Activated CD8-positive, alpha-beta memory T cell treated with anti-CD3 and anti-CD28 coated beads, Interleukin-2, amount 10 ng/mL, durations not matched to agents 7 days and 5 days (primary cell): ENCODE results near the gene ATP1A2. TPM values are rescaled to one million over a fixed set of nuclear protein-coding genes. Genes with fewer than 3 reads are reported as not detected.

Source experiments
- ATAC-seq: fragments of 150-1000 bp; cut with Tn5 transposase; one replicate; pipeline ENCODE4 v1.10.0; 2021; ENCODE audit warnings: moderate library complexity
- CTCF ChIA-PET: fragments of 350-600 bp; sonication (Branson Sonifier 250); formaldehyde crosslinking; loops from one replicate; lab custom pipeline; 2021; ENCODE audit warnings: antibody characterized with exemption; lab: Charles Lee
- DNase-seq: peaks from one replicate; pipeline ENCODE4 v3.0.0-alpha.2; 2020
- H3K27ac Mint-ChIP-seq: one replicate; pipeline ENCODE4 v1.8.0; 2021; ENCODE audit warnings: mild to moderate bottlenecking, mixed read lengths
- H3K27me3 Mint-ChIP-seq: one replicate; pipeline ENCODE4 v1.8.0; 2021; ENCODE audit warnings: mixed read lengths
- H3K36me3 Mint-ChIP-seq: one replicate; pipeline ENCODE4 v1.8.0; 2021; ENCODE audit warnings: mild to moderate bottlenecking, mixed read lengths
- H3K4me1 Mint-ChIP-seq: one replicate; pipeline ENCODE4 v1.8.0; 2021; ENCODE audit warnings: mixed read lengths
- H3K4me3 Mint-ChIP-seq: one replicate; pipeline ENCODE4 v1.8.0; 2021; ENCODE audit warnings: mild to moderate bottlenecking, moderate library complexity, mixed read lengths
- H3K9me3 Mint-ChIP-seq: one replicate; pipeline ENCODE4 v1.8.0; 2022; ENCODE audit warnings: low read depth, mixed read lengths
- total RNA-seq, 2 experiments: library from RNA; stranded (reverse); gene quantifications; one replicate each; pipeline ENCODE4 v1.2.3, GENCODE V29; 2021

The ATP1A2 gene
- total RNA-seq, 2 experiments from 2014 or later, result not detected

DNA sequence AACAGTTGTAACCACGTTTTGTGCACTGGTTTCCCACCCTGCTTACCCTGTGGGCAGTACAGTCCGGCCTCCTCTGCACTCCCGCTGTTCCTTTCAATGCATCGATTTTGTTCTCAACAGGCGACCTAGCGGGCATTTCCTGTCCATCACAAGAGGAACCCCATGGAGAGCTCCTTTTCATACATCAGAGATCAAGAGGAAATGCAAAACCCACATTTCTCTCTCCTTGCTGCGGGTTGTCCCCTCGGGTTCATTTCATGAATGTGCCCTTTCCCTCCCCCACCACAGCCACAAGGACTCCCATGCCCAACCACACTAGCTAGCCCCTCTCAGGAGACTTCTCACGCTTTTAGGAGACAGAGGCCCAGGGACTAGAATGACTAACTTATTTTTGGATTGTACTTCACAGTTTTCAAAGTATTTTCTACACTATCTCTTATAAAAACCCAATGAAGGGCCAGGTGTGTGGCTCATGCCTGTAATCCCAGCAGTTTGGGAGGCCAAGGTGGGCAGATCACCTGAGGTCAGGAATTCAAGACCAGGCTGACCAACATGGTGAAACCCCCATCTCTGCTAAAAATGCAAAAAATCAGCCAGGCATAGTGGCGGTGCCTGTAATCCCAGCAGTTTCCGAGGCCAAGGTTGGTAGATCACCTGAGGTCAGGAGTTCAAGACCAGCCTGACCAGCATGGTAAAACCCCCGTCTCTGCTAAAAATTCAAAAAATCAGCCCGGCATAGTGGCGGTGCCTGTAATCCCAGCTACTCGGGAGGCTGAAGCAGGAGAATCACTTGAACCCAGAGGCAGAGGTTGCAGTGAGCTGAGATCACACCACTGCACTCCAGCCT is 54.2 kb downstream of the ATP1A2 start:
- ATAC-seq, result peak; percentile 55
- Mint-ChIP-seq H3K27ac (no peak overlapping the region), H3K36me3 (no peaks in the 10 kb centered on the region), H3K9me3 (no peaks in the 10 kb centered on the region), H3K27me3 (peaks cover 66% of the 10 kb centered on the region), H3K4me3 (no peak overlapping the region), H3K4me1 (peaks cover 21% of the 10 kb centered on the region)
- DNase-seq, result peak; percentile 66
- CTCF ChIA-PET, result interaction anchor here (0.9 to 1.8 kb wide), 8 partner anchors 9 to 207 kb away, joined by 3 to 7 read pairs (median 3); partner anchors contain the start of gene CASQ1

GRCh38 chr1:160171354-160171753 is 55.8 kb downstream of the ATP1A2 start:
- CTCF ChIA-PET, result interaction anchor here (1.1 kb wide), 1 partner anchor 22 kb away, joined by 3 read pairs; no protein-coding TSS in a partner anchor
- H3K36me3 Mint-ChIP-seq, result no peaks in the 10 kb centered on the region
- ATAC-seq, result no peak
- no peaks in the 10 kb centered on the region for H3K9me3 Mint-ChIP-seq
- peaks cover 14% of the 10 kb centered on the region for H3K4me1 Mint-ChIP-seq
- no peak overlapping the region for H3K27ac Mint-ChIP-seq
- no peak for DNase-seq
- no peak overlapping the region for H3K4me3 Mint-ChIP-seq
- peaks cover 56% of the 10 kb centered on the region for H3K27me3 Mint-ChIP-seq

DNA sequence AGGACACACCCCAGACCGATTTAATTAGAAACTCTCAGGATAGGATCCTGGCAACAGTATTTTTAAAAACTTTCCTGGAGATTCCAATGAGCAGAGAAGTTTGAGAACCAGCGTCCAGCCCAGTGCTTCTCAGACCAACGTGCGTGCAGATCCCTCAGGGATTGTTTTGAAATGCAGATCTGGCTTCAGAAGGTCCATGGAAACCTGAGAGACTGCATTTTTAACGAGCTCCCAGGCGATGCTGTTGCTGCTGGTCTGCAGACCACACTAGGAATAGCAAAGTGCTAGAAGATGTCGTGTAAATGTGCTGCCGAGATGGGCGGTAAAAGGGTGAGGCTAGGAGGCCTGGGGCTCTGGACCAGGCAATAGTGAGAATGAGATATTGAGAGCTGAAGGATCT is 56.4 kb downstream of the ATP1A2 start:
- H3K4me1 Mint-ChIP-seq, result peaks cover 12% of the 10 kb centered on the region
- no peaks in the 10 kb centered on the region for H3K9me3 Mint-ChIP-seq
- CTCF ChIA-PET, result interaction anchor here (1.5 kb wide), 1 partner anchor 21 kb away, joined by 4 read pairs; no protein-coding TSS in a partner anchor
- no peak overlapping the region for H3K4me3 Mint-ChIP-seq
- H3K27ac Mint-ChIP-seq, result no peak overlapping the region
- H3K27me3 Mint-ChIP-seq, result peaks cover 51% of the 10 kb centered on the region
- H3K36me3 Mint-ChIP-seq, result no peaks in the 10 kb centered on the region
- no peak for DNase-seq
- ATAC-seq, result no peak

GRCh38 chr1:160177231-160177630 is 61.7 kb downstream of the ATP1A2 start:
- no peak for ATAC-seq
- Mint-ChIP-seq H3K4me1 (no peaks in the 10 kb centered on the region), H3K4me3 (no peak overlapping the region), H3K36me3 (no peaks in the 10 kb centered on the region), H3K27me3 (peaks cover 40% of the 10 kb centered on the region), H3K27ac (no peak overlapping the region), H3K9me3 (no peaks in the 10 kb centered on the region)
- CTCF ChIA-PET, result no interaction called here
- no peak for DNase-seq

GRCh38 chr1:160177667-160178066 is 62.1 kb downstream of the ATP1A2 start:
- H3K27ac Mint-ChIP-seq, result no peak overlapping the region
- ATAC-seq, result no peak
- no peaks in the 10 kb centered on the region for H3K36me3 Mint-ChIP-seq
- CTCF ChIA-PET, result no interaction called here
- no peaks in the 10 kb centered on the region for H3K4me1 Mint-ChIP-seq
- no peak overlapping the region for H3K4me3 Mint-ChIP-seq
- peaks cover 37% of the 10 kb centered on the region for H3K27me3 Mint-ChIP-seq
- H3K9me3 Mint-ChIP-seq, result no peaks in the 10 kb centered on the region
- no peak for DNase-seq

DNA sequence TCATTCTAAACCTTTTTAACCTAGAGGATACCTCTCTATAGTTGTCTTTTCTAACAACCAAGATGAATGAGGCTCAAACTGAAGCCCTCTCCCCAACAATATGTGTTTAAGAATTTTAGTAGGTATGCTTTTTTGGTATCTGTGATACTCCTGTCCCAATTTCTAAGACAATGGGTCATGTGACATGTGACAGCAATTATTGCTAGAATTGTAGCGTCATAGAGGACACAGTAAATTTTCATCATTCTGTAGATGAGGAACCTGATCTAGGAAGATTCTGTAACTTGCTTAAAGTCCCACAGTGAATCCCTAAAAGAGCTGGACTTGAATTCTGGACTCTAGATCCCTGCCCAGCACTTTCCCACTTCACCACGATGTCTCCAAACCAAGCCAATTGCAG is 63.2 kb downstream of the ATP1A2 start:
- CTCF ChIA-PET, result no interaction called here

DNA sequence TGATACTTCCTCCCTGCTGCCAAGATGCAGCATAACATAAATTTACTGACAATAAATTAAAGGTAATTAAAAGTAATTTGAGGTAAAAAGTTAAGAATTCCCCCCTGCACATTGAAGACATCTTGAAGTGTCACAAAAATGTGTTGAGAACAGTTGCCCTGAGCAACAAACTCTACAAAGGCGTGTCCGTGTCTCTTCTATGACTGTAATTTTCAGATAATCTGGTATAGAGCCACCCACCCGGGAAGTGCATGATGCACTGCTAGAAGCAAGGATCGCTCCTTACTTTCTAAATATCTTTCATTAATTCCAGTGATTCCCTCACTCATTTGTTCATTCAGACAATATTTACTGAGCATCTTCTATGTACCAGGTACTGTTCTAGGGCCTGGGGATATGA is 63.8 kb downstream of the ATP1A2 start:
- Mint-ChIP-seq H3K4me3 (no peak overlapping the region), H3K27ac (no peak overlapping the region), H3K4me1 (no peaks in the 10 kb centered on the region), H3K9me3 (no peaks in the 10 kb centered on the region), H3K27me3 (peaks cover 27% of the 10 kb centered on the region), H3K36me3 (no peaks in the 10 kb centered on the region)
- ATAC-seq (no peak), DNase-seq (no peak)
- CTCF ChIA-PET, result no interaction called here

More for the DNA sequence above, 63.2 kb downstream of the ATP1A2 start:
- peaks cover 31% of the 10 kb centered on the region for H3K27me3 Mint-ChIP-seq
- H3K4me1 Mint-ChIP-seq, result no peaks in the 10 kb centered on the region
- ATAC-seq, result no peak
- H3K27ac Mint-ChIP-seq, result no peak overlapping the region
- no peaks in the 10 kb centered on the region for H3K9me3 Mint-ChIP-seq
- DNase-seq, result no peak
- no peak overlapping the region for H3K4me3 Mint-ChIP-seq
- H3K36me3 Mint-ChIP-seq, result no peaks in the 10 kb centered on the region

DNA sequence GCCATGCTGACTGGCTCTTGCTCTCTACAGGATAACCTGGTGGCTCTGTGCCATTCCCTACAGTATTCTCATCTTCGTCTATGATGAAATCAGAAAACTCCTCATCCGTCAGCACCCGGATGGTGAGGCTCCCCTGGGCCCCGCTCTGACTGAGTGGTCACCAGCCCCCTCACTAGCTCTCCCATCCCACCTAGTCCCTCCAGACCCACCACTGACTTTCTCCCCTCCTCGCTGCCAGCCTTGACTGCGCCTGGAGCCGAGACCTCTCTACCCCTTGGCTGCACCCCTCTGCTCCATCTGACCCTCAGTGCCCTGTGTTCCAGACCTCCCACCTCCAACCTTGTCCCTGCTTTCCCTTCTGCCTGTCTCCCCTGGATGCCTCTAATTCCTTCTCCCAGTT is 70.7 kb downstream of the ATP1A2 start:
- CTCF ChIA-PET, result no interaction called here
- Mint-ChIP-seq H3K9me3 (no peaks in the 10 kb centered on the region), H3K4me1 (no peaks in the 10 kb centered on the region)

DNA sequence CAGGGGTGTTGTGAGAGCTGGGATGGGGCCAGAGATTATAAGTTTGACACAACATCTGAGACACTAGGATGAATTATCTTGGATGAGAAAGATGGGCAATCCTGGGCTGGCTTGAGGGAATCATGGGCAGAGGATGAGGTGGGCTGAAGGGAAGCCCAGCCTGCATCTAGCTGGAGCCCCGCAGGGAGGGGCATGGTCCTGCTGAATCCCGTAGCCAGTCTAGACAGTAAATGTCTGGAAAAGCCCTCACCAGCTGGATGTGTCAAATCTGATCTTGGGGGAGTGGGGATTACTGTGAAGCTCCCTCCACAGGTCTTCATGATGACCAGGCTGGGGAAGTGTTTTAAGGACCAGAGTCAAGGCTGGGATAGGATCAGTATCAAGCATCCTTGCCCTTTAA is 71.2 kb downstream of the ATP1A2 start:
- Mint-ChIP-seq H3K4me1 (no peaks in the 10 kb centered on the region), H3K27me3 (peaks cover 7% of the 10 kb centered on the region), H3K27ac (no peak overlapping the region), H3K9me3 (no peaks in the 10 kb centered on the region), H3K4me3 (no peak overlapping the region), H3K36me3 (no peaks in the 10 kb centered on the region)
- CTCF ChIA-PET, result interaction anchor here (0.8 kb wide), 1 partner anchor 100 kb away, joined by 3 read pairs; no protein-coding TSS in a partner anchor
- DNase-seq (no peak), ATAC-seq (no peak)

More for the DNA sequence above, 70.7 kb downstream of the ATP1A2 start:
- DNase-seq, result no peak
- peaks cover 7% of the 10 kb centered on the region for H3K27me3 Mint-ChIP-seq
- no peak for ATAC-seq
- H3K27ac Mint-ChIP-seq, result no peak overlapping the region
- H3K36me3 Mint-ChIP-seq, result no peaks in the 10 kb centered on the region
- no peak overlapping the region for H3K4me3 Mint-ChIP-seq

GRCh38 chr1:160187407-160187806 is 71.8 kb downstream of the ATP1A2 start:
- H3K4me3 Mint-ChIP-seq, result no peak overlapping the region
- H3K36me3 Mint-ChIP-seq, result no peaks in the 10 kb centered on the region
- H3K27me3 Mint-ChIP-seq, result peaks cover 7% of the 10 kb centered on the region
- H3K27ac Mint-ChIP-seq, result no peak overlapping the region
- CTCF ChIA-PET, result interaction anchor here (0.8 to 1.1 kb wide), 2 partner anchors 100 to 189 kb away, joined by 3 to 4 read pairs; no protein-coding TSS in a partner anchor
- ATAC-seq (no peak), DNase-seq (no peak)
- no peaks in the 10 kb centered on the region for H3K4me1 Mint-ChIP-seq
- no peaks in the 10 kb centered on the region for H3K9me3 Mint-ChIP-seq

DNA sequence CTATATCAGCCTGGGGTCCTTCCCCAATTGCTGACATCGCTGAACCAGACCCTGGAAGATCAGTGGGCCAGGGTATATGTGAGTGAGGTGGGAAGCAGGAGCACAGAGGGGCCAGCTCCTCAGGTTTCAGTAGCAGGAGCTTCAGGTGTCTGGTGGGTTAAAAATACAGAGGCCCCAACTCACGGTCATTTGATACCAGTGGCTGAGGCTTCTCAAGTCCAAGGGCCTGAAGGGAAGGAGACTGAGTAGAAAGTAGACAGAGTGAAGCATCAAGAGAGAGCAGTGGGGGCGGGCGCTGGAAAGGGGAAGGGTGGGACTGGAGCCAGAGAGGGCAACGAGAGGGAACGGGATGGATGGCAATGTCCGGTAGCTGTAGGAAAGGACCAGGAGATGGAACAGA is 72.8 kb downstream of the ATP1A2 start:
- ATAC-seq, result no peak
- Mint-ChIP-seq H3K27ac (no peak overlapping the region), H3K27me3 (peaks cover 3% of the 10 kb centered on the region), H3K4me3 (no peak overlapping the region), H3K36me3 (no peaks in the 10 kb centered on the region), H3K4me1 (no peaks in the 10 kb centered on the region), H3K9me3 (no peaks in the 10 kb centered on the region)
- CTCF ChIA-PET, result interaction anchor here (0.9 to 5.8 kb wide), 5 partner anchors 65 to 188 kb away, joined by 3 to 64 read pairs (median 4); no protein-coding TSS in a partner anchor
- no peak for DNase-seq

- peaks cover 3% of the 10 kb centered on the region for H3K27me3 Mint-ChIP-seq
- H3K9me3 Mint-ChIP-seq, result no peaks in the 10 kb centered on the region
- CTCF ChIA-PET, result interaction anchor here (1.1 to 5.8 kb wide), 6 partner anchors 20 to 102 kb away, joined by 3 to 64 read pairs (median 4); no protein-coding TSS in a partner anchor
- DNase-seq (no peak), ATAC-seq (no peak)
- H3K4me3 Mint-ChIP-seq, result no peak within 1 kb of the TSS
- no peaks in the 10 kb centered on the region for H3K36me3 Mint-ChIP-seq
- H3K4me1 Mint-ChIP-seq, result no peaks in the 10 kb centered on the region
- no peak within 1 kb of the TSS for H3K27ac Mint-ChIP-seq
These were observed 74.4 kb downstream of the ATP1A2 start, which contains the start of gene CASQ1 for GRCh38 chr1:160189649-160190625. CASQ1 (plus strand) TSS chr1:160190575; CDS start chr1:160190752, 177 bp downstream.

GRCh38 chr1:160191756-160192155 is 76.2 kb downstream of the ATP1A2 start:
- Mint-ChIP-seq H3K4me1 (no peaks in the 10 kb centered on the region), H3K36me3 (no peaks in the 10 kb centered on the region), H3K27me3 (no peaks in the 10 kb centered on the region), H3K4me3 (no peak overlapping the region), H3K27ac (no peak overlapping the region), H3K9me3 (no peaks in the 10 kb centered on the region)
- CTCF ChIA-PET, result interaction anchor here (1.0 to 5.8 kb wide), 12 partner anchors 22 to 185 kb away, joined by 3 to 64 read pairs (median 4); partner anchors contain the start of gene PEX19
- ATAC-seq (no peak), DNase-seq (no peak)
